Amygdala (tissue), 56 donors: Measurements from ENCODE around the gene SLC22A12.

Source experiments
- DNase-seq, 56 donors: peaks; one replicate each; lab custom pipeline; 2025; lab: John Stamatoyannopoulos, UW

Gene SLC22A12

DNA sequence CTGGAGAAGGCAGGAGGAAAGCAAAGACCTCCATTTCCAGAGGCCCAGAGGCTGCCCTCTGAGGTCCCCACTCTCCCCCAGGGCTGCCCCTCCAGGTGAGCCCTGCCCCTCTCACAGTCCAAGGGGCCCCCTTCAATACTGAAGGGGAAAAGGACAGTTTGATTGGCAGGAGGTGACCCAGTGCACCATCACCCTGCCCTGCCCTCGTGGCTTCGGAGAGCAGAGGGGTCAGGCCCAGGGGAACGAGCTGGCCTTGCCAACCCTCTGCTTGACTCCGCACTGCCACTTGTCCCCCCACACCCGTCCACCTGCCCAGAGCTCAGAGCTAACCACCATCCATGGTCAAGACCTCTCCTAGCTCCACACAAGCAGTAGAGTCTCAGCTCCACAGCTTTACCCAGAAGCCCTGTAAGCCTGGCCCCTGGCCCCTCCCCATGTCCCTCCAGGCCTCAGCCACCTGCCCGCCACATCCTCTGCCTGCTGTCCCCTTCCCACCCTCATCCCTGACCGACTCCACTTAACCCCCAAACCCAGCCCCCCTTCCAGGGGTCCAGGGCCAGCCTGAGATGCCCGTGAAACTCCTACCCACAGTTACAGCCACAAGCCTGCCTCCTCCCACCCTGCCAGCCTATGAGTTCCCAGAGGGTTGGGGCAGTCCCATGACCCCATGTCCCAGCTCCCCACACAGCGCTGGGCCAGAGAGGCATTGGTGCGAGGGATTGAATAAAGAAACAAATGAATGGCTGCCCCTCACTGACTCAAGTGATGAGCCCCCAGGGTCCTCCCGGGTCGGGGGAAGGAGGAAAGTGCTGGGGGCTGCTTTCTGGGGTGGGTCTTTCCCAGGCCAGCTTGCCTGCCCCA lies 10.8 kb downstream of the SLC22A12 start:
- no peak for DNase-seq

DNA sequence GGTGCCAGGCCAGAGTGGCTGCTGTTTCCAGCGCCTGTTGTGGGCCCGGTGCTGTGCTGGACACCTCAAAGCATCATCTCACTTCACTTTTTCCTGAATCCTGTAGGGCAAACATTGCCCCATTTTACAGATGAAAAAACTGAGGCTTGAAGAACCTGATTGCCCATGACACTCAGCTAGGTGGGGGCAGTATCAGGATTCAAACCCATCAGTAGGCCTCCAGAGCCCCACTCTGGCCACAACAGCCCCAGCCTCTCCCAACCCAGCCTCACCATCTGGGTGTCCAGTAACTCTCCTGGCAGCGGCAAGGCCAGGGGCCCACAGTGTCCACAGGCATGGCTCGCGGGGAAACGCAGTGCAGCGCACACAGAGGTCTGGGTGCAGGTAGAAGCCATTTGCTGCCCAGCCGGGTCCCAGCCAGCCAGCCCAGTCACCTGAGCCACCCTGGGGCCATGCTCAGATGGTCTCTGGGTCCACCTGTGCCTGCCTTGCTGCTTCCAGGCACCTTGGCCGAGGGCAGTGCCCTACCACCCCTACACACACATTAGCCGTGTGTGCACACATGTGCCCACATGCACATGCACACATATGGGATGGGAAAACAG lies 11.5 kb downstream of the SLC22A12 start:
- no peak for DNase-seq

GRCh38 chr11:64603411-64604110 lies 12.5 kb downstream of the SLC22A12 start:
- no peak for DNase-seq

DNA sequence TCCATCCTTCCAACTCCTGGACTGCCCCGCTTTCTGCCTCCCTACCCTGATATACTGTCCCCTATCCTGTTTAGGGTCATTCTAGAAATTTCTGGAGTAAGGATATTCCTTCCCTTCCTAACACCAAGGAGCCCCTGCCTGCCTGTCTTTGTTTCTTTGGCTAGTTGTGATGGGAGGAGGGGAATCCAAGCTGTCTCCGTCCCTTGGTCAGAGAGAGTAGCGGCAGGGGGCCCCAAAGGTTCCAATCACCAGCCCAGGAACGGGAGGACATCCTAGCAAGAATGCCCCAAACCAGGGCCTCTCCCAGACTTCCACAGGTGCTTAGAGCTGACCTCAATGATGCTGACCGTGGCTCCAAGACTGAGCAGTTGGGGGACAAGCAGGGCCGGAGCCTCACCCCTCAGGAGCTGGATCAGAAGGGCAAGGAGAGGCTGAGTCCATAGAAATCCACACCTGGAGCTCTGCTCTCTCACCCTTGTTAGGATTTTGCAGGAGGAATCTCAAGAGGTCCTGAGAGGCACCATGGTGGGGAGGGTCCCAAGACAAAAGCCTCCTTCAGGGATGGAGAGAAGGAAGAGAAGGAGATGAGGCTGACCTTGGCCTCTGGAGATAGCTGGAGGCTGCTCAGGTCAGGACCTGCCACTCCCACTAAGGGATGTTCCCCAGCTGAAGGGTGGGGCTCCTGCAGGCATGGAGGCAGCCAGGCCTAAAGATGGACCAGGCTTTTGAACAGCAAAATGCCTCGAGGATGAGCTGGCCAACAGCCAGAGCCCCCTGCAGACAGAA lies 13.6 kb downstream of the SLC22A12 start:
- no peak for DNase-seq

GRCh38 chr11:64605244-64605560 lies 14.2 kb downstream of the SLC22A12 start:
- DNase-seq: peak in 1 of 56 donors; percentile 8

DNA sequence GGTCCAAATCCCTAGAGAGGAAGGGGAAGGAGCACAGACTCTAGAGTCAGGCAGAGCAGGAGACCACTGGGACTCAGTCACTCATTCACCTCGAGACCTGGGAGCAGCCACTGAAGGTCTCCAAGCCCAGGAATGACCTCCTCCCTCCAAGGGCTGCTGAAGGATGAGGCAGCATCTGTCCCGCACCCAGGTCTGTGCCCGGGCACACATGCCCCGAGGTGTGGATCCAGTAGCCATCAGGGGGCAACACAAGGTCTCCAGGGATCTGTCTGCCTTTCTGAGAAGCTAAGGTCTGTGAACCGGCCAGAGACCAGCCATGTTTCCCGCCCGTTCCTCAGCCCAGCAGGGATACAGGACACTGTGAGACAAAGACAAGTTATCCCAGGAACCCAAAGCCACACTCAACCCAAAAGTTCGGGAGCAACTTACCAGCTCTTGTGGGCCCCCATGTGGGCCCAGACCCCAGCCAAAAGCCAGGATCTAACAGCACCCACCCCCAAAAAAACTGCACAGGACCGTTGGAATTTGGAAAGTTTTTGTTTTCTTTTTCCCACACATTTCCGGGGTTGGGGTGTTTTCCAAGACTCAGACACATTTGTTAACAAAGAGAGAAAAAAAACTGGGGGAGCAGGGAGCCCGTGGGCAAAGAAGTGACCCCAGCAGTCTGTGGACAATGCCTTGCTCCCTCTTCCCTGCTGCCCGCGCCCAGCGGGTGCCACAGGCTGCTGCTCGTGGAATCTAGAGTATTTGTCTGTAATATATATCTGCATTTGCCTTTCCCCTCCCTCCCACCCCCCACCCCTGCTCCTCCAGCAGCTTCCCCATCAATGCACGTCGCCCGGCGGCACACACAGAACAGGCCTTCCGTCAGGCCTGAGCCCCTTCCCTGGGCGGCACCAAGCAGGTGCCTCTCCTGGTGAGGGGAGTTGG lies 14.9 kb downstream of the SLC22A12 start:
- DNase-seq: no peak

DNA sequence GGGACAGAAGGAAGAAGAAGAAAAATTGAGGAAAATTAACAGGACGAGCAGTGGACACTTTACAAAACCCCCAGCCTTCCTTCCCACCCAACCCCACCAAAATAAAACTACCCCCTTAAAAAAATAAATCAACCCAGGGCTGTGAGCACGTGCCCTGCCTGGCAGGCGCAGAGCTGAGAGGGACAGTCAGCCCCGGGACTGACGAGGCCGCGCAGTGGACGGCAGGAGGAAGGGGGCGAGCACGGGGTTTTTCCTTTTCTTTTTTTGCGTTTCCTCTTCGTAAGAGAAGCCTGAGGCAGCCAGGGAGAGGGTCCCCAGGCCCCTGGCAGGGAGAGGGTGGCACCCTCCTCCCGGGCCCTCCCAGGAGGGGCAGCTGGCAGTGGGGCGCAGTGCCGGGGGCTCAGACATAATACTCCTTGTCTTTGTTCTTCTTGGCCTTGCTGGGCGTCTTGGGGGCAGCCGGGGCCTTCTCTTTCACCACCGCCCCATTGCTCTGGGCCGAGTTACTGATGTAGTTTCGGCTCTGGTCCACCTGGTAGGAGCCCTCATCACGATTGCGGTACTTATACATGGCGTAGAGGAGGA lies 15.9 kb downstream of the SLC22A12 start:
- no peak for DNase-seq

- DNase-seq: no peak
Measured at GRCh38 chr11:64607381-64607985, 16.5 kb downstream of the SLC22A12 start.

DNA sequence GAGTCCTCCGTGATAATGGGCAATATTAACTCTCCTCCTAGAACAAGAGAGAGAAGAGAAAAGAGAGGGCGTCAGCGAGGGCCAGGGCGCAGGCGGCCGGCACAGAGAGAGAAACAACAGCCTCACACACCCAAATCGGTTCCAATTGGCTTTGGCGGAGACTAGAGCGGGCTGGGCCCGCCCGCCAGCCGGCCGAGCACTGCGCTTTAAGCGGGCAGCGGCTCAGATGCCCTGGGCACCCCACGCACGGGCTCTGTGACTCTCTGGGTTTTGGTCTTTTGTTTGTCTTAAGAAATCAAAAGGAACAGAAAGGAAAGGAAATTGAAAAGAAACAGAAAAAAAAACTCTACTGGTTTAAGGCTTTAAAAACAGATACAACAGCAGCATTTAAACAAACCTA lies 17.0 kb downstream of the SLC22A12 start:
- peak in 12 of 56 donors; percentile 10 to 46 (median 22) for DNase-seq

GRCh38 chr11:64608636-64609035 lies 17.6 kb downstream of the SLC22A12 start:
- no peak for DNase-seq

- DNase-seq: no peak
Measured at GRCh38 chr11:64609436-64610047, 18.5 kb downstream of the SLC22A12 start.

- DNase-seq: no peak
Measured at GRCh38 chr11:64610596-64610995, 19.6 kb downstream of the SLC22A12 start.

DNA sequence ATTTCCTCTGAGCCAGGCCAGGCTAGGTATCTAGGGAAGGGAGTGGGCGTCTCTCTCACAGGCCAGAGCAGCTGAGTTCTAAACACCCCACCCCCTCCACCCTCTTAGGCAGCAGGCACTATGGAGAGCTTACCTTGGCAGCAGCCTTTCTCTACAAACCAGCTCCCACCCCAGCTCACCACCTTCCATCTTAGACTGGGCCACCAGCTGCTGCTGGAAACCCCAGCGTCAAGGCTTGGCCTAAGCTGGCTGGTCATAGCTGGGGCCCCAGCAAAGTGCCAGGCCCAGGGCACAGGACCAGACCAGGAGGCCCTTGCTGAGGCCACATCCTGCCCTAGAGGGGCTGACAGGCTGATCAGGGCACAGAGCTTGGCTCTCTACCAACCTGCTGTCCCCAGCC lies 20.2 kb downstream of the SLC22A12 start:
- no peak for DNase-seq

GRCh38 chr11:64611869-64612646 lies 21.0 kb downstream of the SLC22A12 start:
- peak in 1 of 56 donors; percentile 10 for DNase-seq

- DNase-seq: no peak
Measured at GRCh38 chr11:64613648-64614047, 22.6 kb downstream of the SLC22A12 start.

DNA sequence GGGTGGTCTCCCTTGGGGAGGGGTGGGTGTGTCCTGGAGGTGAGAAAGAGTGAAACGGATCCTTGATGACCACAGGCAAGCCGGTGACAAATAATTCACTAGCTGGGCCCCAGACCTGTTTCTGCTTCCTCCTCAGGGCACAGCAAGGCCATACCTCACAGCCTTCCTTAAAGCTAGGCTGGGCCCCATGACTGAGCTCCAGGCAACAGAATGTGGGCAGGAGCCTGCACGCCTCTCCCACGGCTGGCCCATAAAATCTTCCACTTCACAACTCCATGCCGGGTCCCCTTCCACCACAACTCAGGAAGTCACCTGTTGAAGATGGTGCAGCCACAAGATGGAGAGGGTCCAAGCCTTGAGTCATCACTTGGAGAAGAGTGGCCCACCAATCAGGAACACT lies 23.9 kb downstream of the SLC22A12 start:
- DNase-seq: no peak

GRCh38 chr11:64616817-64617216 lies 25.8 kb downstream of the SLC22A12 start:
- no peak for DNase-seq

- DNase-seq: peak in 20 of 56 donors; percentile 16 to 74 (median 40)
Measured at GRCh38 chr11:64619196-64619595, 28.2 kb downstream of the SLC22A12 start.
